Endodermal cell (in vitro differentiated cells): ENCODE measurements around the gene PCDHGA11. TPM values are rescaled to one million over a fixed set of nuclear protein-coding genes. Genes with fewer than 3 reads are reported as not detected.
"Not testable (repeated sequence)": the region's sequence is repeated elsewhere in the genome, so short reads cannot be mapped to it uniquely, and the experiment has no call there.

Experiments
- DNase-seq: peaks from one replicate; pipeline ENCODE4 v3.0.0-alpha.2; 2017
- H3K27ac ChIP-seq: 2 replicates; pipeline ENCODE4 v1.5.1; 2013; ENCODE audit warnings: mild to moderate bottlenecking, low read depth, low read length, moderate library complexity
- H3K27me3 ChIP-seq: 2 replicates; pipeline ENCODE4 v1.6.1; 2013; ENCODE audit warnings: mild to moderate bottlenecking, low read length, moderate library complexity; ENCODE audit not compliant: insufficient read depth, control insufficient read depth, poor library complexity, severe bottlenecking
- H3K36me3 ChIP-seq: 2 replicates; pipeline ENCODE4 v1.7.0; 2013; ENCODE audit warnings: mild to moderate bottlenecking, low read length, moderate library complexity; ENCODE audit not compliant: control insufficient read depth, insufficient read depth
- H3K4me1 ChIP-seq: one replicate; pipeline ENCODE4 v1.7.0; 2013; ENCODE audit warnings: low read length; ENCODE audit not compliant: control insufficient read depth, insufficient read depth
- H3K4me3 ChIP-seq: 2 replicates; pipeline ENCODE4 v1.5.1; 2013; ENCODE audit warnings: mild to moderate bottlenecking, low read length, moderate library complexity
- H3K9ac ChIP-seq: 2 replicates; pipeline ENCODE4 v1.6.1; 2013; ENCODE audit warnings: mild to moderate bottlenecking, low read length, moderate library complexity; ENCODE audit not compliant: poor library complexity, severe bottlenecking; ENCODE audit errors: extremely low read depth
- H3K9me3 ChIP-seq: 2 replicates; pipeline ENCODE4 v1.6.1; 2013; ENCODE audit warnings: mild to moderate bottlenecking, low read length, moderate library complexity; ENCODE audit not compliant: control insufficient read depth
- H3K27ac Mint-ChIP-seq: 2 replicates; pipeline ENCODE4 v1.8.0; 2020; ENCODE audit warnings: mixed read lengths
- H3K27me3 Mint-ChIP-seq: 2 replicates; pipeline ENCODE4 v1.8.0; 2021; ENCODE audit warnings: mild to moderate bottlenecking, mixed read lengths; ENCODE audit not compliant: insufficient read depth
- H3K36me3 Mint-ChIP-seq: 2 replicates; pipeline ENCODE4 v1.8.0; 2020; ENCODE audit warnings: low read depth, mixed read lengths
- H3K4me1 Mint-ChIP-seq: 2 replicates; pipeline ENCODE4 v1.8.0; 2020; ENCODE audit warnings: mixed read lengths
- H3K4me3 Mint-ChIP-seq: 2 replicates; pipeline ENCODE4 v1.8.0; 2020; ENCODE audit warnings: mild to moderate bottlenecking, moderate library complexity, mixed read lengths
- H3K9me3 Mint-ChIP-seq: 2 replicates; pipeline ENCODE4 v1.8.0; 2020; ENCODE audit warnings: mild to moderate bottlenecking, mixed read lengths
- CTCF ChIP-seq: fragments of 200-600 bp; sonication (generic); conservative IDR thresholded peaks from 2 replicates; pipeline ENCODE4 v1.5.0; 2021; ENCODE audit warnings: antibody characterized with exemption, mild to moderate bottlenecking
- WGBS, 2 experiments: methylation state at CpG; one replicate each; pipeline versions ENCODE4 v1.1.5 to v1.1.7; 2013; ENCODE audit warnings: missing lambda C conversion rate in 2 of 2, mixed read lengths in 1 of 2; ENCODE audit not compliant: insufficient coverage in 1 of 2, insufficient read length in 1 of 2; 5-methylcytosine and 5-hydroxymethylcytosine counted together
- total RNA-seq, 2 donors: library from RNA; stranded (reverse); fragmentation: NEBNext Ultra II Directional in 1 of 2; extraction: Animal tissue kit (Norgen Biotek cat#: 25700) in 1 of 2; gene quantifications; 2 replicates in 1 of 2; 3 replicates in 1 of 2; pipeline ENCODE4 v1.2.1, GENCODE V29; 2021

The PCDHGA11 gene
- total RNA-seq, 2 donors from 2014 or later: 8.5 to 10.6 TPM

- DNase-seq: no peak
- peaks cover 61% of the 10 kb centered on the region for H3K9me3 Mint-ChIP-seq
- Histone ChIP-seq H3K27ac (no peak within 1 kb of the TSS), H3K36me3 (no peaks in the 10 kb centered on the region), H3K9ac (no peak within 1 kb of the TSS), H3K9me3 (peaks cover 52% of the 10 kb centered on the region), H3K4me3 (no peak within 1 kb of the TSS), H3K27me3 (no peaks in the 10 kb centered on the region), H3K4me1 (no peaks in the 10 kb centered on the region)
- WGBS, 2 experiments: 93 to 96% methylated on average over 26 to 27 of the region's 27 CpGs
- H3K36me3 Mint-ChIP-seq: peaks cover 48% of the 10 kb centered on the region
- no peaks in the 10 kb centered on the region for H3K27me3 Mint-ChIP-seq
- no peaks in the 10 kb centered on the region for H3K4me1 Mint-ChIP-seq
- peak; percentile 39 for TF ChIP-seq CTCF
- H3K4me3 Mint-ChIP-seq: peak within 1 kb of the TSS; percentile 26
- no peak within 1 kb of the TSS for H3K27ac Mint-ChIP-seq
Measured at GRCh38 chr5:141373673-141374317, 47.1 kb upstream of the PCDHGA11 start, which contains the start of gene PCDHGA6. Gene PCDHGA6, plus strand, starts transcription at chr5:141373891. Its CDS starts 193 bp downstream, at chr5:141374084.

- H3K4me3 ChIP-seq: no peak overlapping the region
- Mint-ChIP-seq H3K27ac (no peak overlapping the region), H3K27me3 (no peaks in the 10 kb centered on the region), H3K9me3 (peaks cover 60% of the 10 kb centered on the region), H3K4me3 (no peak overlapping the region), H3K4me1 (no peaks in the 10 kb centered on the region), H3K36me3 (peaks cover 49% of the 10 kb centered on the region)
- TF ChIP-seq CTCF: no peak
- H3K36me3 ChIP-seq: no peaks in the 10 kb centered on the region
- peaks cover 52% of the 10 kb centered on the region for H3K9me3 ChIP-seq
- H3K27me3 ChIP-seq: no peaks in the 10 kb centered on the region
- no peak overlapping the region for H3K9ac ChIP-seq
- no peak for DNase-seq
- 95 to 96% methylated on average over 11 to 14 of the region's 14 CpGs for WGBS, 2 experiments
- H3K4me1 ChIP-seq: no peaks in the 10 kb centered on the region
- H3K27ac ChIP-seq: no peak overlapping the region
Measured at GRCh38 chr5:141374627-141375026, 46.2 kb upstream of the PCDHGA11 start.

GRCh38 chr5:141375444-141376155 is 45.3 kb upstream of the PCDHGA11 start:
- peaks cover 52% of the 10 kb centered on the region for H3K9me3 Mint-ChIP-seq
- DNase-seq, H3K27ac ChIP-seq, H3K4me1 Mint-ChIP-seq, H3K4me3 ChIP-seq, H3K4me1 ChIP-seq, H3K4me3 Mint-ChIP-seq, H3K36me3 ChIP-seq, H3K27me3 ChIP-seq, H3K9ac ChIP-seq, H3K27ac Mint-ChIP-seq, H3K27me3 Mint-ChIP-seq: not testable (repeated sequence)
- WGBS, 2 experiments: 88 to 96% methylated on average over 8 to 36 of the region's 48 CpGs
- H3K36me3 Mint-ChIP-seq: peaks cover 42% of the 10 kb centered on the region
- TF ChIP-seq CTCF: peak; percentile 16
- H3K9me3 ChIP-seq: peaks cover 48% of the 10 kb centered on the region
